Lung (tissue), 4 donors: ENCODE data around the gene PFKFB2. TPM values are rescaled to one million over a fixed set of nuclear protein-coding genes. Genes with fewer than 3 reads are reported as not detected.

Source experiments
- polyA plus RNA-seq, 2 donors: library from polyadenylated mRNA; stranded (reverse); fragments of 200-250 nt; gene quantifications; one replicate each; pipeline ENCODE4 v1.2.1, GENCODE V29; 2013
- total RNA-seq, 2 donors: library from RNA; depleted of rRNA in 1 of 2; stranded (reverse); fragments of >200 nt in 1 of 2; gene quantifications; one replicate each; pipeline ENCODE4 v1.2.1, GENCODE V29; 2014 to 2021
- donor health status: Bipolar disorder and iron deficiency.
- donor health status: healthy.
- donor health status: DM: yes; HTN: yes; CAD: no.

The PFKFB2 gene
- total and polyA plus RNA-seq, 4 donors, result 19.9 to 52.3 (median 39.6) TPM

Other genes starting within 250 kb of the PFKFB2 start
- not detected for gene IL20, start 187.7 kb upstream of the PFKFB2 start, total RNA-seq
- gene IL20, start 187.7 kb upstream of the PFKFB2 start, polyA plus RNA-seq, result under 1 TPM; 0.11 to 0.12 TPM
- not detected for gene IL24, start 155.8 kb upstream of the PFKFB2 start, total RNA-seq
- 1 to 10 TPM in 1 of 2 donors, under 1 TPM in 1; 0.67 to 8.7 TPM for gene IL24, start 155.8 kb upstream of the PFKFB2 start, polyA plus RNA-seq
- 10 to 100 TPM in 1 of 2 donors, 1 to 10 TPM in 1; 8.5 to 10.5 TPM for gene FCMR, start 131.3 kb upstream of the PFKFB2 start, total RNA-seq
- gene FCMR, start 131.3 kb upstream of the PFKFB2 start, polyA plus RNA-seq, result 10 to 100 TPM in 1 of 2 donors, 1 to 10 TPM in 1; 3.6 to 13.3 TPM
- 100 to 1,000 TPM; 381 to 845 TPM for gene PIGR, start 106.8 kb upstream of the PFKFB2 start, total RNA-seq
- 100 to 1,000 TPM; 131 to 216 TPM for gene PIGR, start 106.8 kb upstream of the PFKFB2 start, polyA plus RNA-seq
- gene FCAMR, start 82.8 kb upstream of the PFKFB2 start, total RNA-seq, result under 1 TPM in 1 of 2 donors, not detected in 1; 0.40 TPM
- under 1 TPM in 1 of 2 donors, not detected in 1; 0.18 TPM for gene FCAMR, start 82.8 kb upstream of the PFKFB2 start, polyA plus RNA-seq
- gene C1orf116, start 20.5 kb upstream of the PFKFB2 start, total RNA-seq, result 100 to 1,000 TPM; 123 to 130 TPM
- gene C1orf116, start 20.5 kb upstream of the PFKFB2 start, polyA plus RNA-seq, result 10 to 100 TPM; 27.7 to 59.9 TPM
- 10 to 100 TPM in 1 of 2 donors, 1 to 10 TPM in 1; 7.1 to 34.4 TPM for gene YOD1, start 2.1 kb upstream of the PFKFB2 start, total RNA-seq
- 1 to 10 TPM; 3.4 to 3.7 TPM for gene YOD1, start 2.1 kb upstream of the PFKFB2 start, polyA plus RNA-seq
- gene C4BPB, start 35.6 kb downstream of the PFKFB2 start, total RNA-seq, result 1 to 10 TPM; 4.2 to 6.5 TPM
- 1 to 10 TPM; 2.6 to 5.1 TPM for gene C4BPB, start 35.6 kb downstream of the PFKFB2 start, polyA plus RNA-seq
- 100 to 1,000 TPM; 158 to 203 TPM for gene C4BPA, start 51.0 kb downstream of the PFKFB2 start, total RNA-seq
- 100 to 1,000 TPM in 1 of 2 donors, 10 to 100 TPM in 1; 21.2 to 213 TPM for gene C4BPA, start 51.0 kb downstream of the PFKFB2 start, polyA plus RNA-seq